ENCODE measurements around the gene MTHFD2L.

DNA sequence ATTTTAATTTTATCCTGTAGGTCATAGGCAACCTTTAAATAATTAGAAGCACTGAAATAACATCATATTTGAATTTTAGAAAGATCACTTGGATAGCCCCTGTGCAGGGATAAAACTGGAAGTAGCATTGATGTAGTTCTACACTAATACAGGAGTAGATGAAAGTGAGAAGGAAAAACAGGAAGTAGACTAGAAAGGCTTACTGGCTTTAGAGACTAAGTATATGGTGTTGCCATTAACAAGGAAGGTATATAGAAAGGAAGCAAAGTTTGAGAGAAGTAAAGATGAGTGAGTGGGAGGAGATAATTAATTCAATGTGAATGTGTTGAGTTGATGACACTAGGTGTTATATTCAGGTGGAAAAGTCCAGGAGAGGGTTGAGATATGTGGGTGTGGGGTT, 77.2 kb downstream of the MTHFD2L start:
- TF ChIP-seq, protein P1, sequence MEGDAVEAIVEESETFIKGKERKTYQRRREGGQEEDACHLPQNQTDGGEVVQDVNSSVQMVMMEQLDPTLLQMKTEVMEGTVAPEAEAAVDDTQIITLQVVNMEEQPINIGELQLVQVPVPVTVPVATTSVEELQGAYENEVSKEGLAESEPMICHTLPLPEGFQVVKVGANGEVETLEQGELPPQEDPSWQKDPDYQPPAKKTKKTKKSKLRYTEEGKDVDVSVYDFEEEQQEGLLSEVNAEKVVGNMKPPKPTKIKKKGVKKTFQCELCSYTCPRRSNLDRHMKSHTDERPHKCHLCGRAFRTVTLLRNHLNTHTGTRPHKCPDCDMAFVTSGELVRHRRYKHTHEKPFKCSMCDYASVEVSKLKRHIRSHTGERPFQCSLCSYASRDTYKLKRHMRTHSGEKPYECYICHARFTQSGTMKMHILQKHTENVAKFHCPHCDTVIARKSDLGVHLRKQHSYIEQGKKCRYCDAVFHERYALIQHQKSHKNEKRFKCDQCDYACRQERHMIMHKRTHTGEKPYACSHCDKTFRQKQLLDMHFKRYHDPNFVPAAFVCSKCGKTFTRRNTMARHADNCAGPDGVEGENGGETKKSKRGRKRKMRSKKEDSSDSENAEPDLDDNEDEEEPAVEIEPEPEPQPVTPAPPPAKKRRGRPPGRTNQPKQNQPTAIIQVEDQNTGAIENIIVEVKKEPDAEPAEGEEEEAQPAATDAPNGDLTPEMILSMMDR (IDR thresholded peaks at IDR 0.05; ENCODE audit: borderline replicate concordance, extremely low read depth, low read length, poor library complexity, severe bottlenecking): no peak
- TF ChIP-seq EZH2 (IDR thresholded peaks at IDR 0.05; ENCODE audit: borderline replicate concordance, low read depth, low read length, severe bottlenecking): no peak
